Tongue (tissue), 2 donors: ENCODE data around the gene TMEM125. TPM values are rescaled to one million over a fixed set of nuclear protein-coding genes. Genes with fewer than 3 reads are reported as not detected.

Experiments
- DNase-seq: peaks from one replicate; pipeline ENCODE4 v3.0.0-alpha.2; 2015
- total RNA-seq: library from RNA; depleted of rRNA; stranded (reverse); fragments of >200 nt; gene quantifications from one replicate; pipeline ENCODE4 v1.2.3, GENCODE V29; 2014

TMEM125 gene
- total RNA-seq, 1 donor from 2014 or later: 0.92 TPM

DNA sequence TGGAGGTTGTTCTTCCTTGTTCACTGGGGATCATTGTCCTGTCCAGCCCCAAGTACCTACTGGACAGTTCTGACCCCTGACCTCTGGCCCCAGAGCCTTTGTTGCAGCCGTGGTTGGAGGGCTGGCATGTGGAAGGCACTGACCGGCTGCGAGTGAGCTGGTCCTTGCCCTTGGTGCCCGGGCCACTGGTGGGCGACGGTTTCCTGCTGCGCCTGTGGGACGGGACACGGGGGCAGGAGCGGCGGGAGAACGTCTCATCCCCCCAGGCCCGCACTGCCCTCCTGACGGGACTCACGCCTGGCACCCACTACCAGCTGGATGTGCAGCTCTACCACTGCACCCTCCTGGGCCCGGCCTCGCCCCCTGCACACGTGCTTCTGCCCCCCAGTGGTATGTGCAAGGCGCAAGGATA, 42.4 kb downstream of the TMEM125 start:
- no peak for DNase-seq

DNA sequence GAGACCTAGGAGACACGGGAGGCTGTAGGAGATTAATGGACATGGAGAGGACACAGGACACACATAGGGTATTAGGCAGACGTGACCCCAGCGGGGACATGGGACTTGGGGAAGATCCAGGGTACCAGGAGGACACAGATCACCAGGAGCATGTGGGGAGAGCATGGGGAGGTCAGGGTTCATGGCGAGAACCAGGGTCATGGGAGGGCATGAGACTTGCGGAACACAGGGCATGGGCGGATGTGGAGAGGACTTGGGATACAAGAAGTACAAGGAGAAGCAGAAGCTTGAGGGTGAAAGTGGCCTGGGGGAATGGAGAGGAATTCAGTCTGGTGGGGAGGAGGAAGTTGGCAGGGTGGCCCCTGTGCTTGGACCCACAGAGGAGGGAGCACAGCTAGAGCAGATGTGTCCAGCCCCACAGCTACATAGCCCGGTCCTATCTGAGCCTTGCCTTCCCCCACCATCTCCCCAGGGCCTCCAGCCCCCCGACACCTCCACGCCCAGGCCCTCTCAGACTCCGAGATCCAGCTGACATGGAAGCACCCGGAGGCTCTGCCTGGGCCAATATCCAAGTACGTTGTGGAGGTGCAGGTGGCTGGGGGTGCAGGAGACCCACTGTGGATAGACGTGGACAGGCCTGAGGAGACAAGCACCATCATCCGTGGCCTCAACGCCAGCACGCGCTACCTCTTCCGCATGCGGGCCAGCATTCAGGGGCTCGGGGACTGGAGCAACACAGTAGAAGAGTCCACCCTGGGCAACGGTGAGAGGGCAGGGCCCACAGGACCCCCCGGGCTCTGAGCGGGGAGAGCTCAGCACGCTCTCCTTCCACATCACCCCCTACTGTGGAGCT, 43.1 kb downstream of the TMEM125 start:
- no peak for DNase-seq

DNA sequence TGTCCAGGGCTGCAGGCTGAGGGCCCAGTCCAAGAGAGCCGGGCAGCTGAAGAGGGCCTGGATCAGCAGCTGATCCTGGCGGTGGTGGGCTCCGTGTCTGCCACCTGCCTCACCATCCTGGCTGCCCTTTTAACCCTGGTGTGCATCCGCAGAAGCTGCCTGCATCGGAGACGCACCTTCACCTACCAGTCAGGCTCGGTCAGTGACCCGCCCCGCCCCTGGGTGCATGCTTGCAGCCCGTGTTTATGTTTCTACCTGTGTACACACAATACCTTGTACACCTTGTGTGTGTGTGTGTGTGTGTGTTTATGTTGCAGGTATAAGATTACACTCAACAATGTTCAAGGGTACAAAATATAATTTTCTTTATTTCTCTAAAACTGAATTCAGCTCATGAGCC, 44.0 kb downstream of the TMEM125 start:
- no peak for DNase-seq

- DNase-seq: no peak
Observed at GRCh38 chr1:43314233-43314632, 44.5 kb downstream of the TMEM125 start.

DNA sequence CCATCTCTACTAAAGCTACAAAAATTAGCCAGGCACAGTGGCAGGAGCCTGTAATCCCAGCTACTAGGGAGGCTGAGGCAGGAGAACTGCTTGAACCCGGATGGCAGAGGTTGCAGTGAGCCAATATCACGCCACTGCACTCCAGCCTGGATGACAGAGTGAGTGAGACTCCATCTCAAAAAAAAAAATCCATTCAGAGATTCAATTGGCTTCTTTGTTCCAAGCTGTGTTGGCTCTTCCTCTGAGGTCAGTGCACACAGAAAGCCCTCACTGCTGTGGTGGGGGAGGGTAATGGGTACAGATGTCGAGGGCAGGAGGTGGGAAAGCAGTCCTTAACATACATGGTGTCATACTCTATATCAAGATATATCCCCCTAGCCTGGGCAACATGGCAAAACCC, 45.7 kb downstream of the TMEM125 start:
- DNase-seq: no peak

GRCh38 chr1:43315963-43316737, 46.4 kb downstream of the TMEM125 start:
- no peak for DNase-seq

DNA sequence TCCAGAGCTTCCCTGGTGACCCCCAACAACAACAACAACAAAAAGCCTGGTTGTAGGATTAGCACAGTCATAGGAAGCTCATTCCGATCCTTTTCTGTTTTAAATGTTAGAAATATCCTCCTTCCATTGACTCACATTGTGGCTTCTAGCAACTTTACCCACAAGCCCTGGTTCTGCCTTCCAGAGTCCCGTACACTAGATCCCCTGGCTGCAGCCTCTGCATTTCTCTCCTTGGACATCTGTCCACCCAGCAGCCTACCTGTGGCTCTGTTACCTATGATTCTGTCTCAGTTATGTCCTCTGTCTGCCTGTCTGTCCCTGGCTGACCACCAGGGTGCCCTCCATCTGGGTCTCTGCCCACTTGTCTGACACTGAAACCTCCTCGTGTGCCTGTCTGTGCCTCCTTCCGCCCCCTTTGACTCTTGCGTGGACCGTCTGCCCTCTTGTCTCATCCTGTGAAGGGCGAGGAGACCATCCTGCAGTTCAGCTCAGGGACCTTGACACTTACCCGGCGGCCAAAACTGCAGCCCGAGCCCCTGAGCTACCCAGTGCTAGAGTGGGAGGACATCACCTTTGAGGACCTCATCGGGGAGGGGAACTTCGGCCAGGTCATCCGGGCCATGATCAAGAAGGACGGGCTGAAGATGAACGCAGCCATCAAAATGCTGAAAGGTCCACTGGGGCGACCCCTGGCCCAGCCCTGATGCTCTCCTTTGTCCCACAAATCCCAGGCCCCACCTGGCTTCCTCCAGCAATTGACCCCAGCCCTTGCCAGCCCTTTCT, 47.1 kb downstream of the TMEM125 start:
- no peak for DNase-seq

GRCh38 chr1:43317817-43318471, 48.2 kb downstream of the TMEM125 start:
- DNase-seq: no peak

GRCh38 chr1:43318831-43319230, 49.0 kb downstream of the TMEM125 start:
- no peak for DNase-seq

- no peak for DNase-seq
Observed at GRCh38 chr1:43319288-43319687, 49.5 kb downstream of the TMEM125 start.

DNA sequence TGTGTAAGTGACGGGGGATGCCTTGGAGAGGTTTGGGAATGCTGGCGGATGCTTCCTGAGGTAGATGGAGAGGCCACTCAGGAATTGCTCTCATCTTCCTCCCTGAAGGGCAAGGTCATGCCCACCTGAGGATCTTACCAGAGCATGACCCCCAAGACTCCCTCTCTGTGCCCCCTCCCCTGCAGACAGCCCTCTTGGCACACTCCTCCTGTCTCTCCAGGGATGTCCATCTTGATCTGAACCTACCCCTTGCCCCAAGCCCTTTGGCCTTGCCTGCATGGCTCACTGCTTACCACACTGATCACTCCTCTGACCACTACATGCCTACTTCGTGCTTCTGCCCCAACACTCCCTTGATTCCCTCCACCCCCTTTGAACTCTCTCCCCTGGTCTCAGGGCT, 50.0 kb downstream of the TMEM125 start:
- DNase-seq: no peak

DNA sequence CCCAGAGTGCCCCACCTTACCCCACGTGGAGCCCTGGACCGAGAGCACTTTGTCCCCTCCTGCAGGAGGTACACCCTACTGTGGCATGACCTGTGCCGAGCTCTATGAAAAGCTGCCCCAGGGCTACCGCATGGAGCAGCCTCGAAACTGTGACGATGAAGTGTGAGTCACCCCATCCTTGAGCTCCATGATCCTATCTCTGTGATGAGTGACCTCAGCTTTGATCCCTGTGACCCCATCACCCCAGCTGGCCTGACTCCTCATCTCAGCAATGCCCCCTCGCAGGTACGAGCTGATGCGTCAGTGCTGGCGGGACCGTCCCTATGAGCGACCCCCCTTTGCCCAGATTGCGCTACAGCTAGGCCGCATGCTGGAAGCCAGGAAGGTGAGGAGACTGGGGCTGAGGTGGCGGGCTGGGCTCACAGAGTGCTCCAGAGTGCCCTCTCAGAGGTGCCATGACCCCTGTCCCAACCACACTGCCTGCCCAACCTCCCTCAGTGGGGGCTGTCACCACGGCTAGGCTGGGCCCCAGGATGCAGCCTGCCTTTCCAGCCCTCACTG, 51.6 kb downstream of the TMEM125 start:
- DNase-seq: no peak

DNA sequence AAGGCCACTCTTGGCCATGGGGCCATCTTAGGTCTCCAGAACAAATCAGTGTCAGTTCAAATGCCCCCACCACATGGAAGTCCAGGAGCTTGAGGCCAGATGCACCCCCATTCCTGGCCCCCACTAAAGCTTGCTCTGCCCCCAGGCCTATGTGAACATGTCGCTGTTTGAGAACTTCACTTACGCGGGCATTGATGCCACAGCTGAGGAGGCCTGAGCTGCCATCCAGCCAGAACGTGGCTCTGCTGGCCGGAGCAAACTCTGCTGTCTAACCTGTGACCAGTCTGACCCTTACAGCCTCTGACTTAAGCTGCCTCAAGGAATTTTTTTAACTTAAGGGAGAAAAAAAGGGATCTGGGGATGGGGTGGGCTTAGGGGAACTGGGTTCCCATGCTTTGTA, 52.7 kb downstream of the TMEM125 start:
- no peak for DNase-seq

Other genes starting within 250 kb of the TMEM125 start
- gene EBNA1BP2, start 97.7 kb upstream of the TMEM125 start, total RNA-seq: 28.9 TPM
- gene CFAP57, start 97.7 kb upstream of the TMEM125 start, total RNA-seq: 0.51 TPM
- 1.0 TPM for gene C1orf210, start 15.6 kb downstream of the TMEM125 start, total RNA-seq
- gene TIE1, start 31.0 kb downstream of the TMEM125 start, total RNA-seq: 62.3 TPM
- not detected for gene MPL, start 67.8 kb downstream of the TMEM125 start, total RNA-seq
- 14.1 TPM for gene CDC20, start 89.0 kb downstream of the TMEM125 start, total RNA-seq
- 9.6 TPM for gene ELOVL1, start 98.0 kb downstream of the TMEM125 start, total RNA-seq
- gene MED8, start 119.8 kb downstream of the TMEM125 start, total RNA-seq: 26.0 TPM
- 25.5 TPM for gene SZT2, start 119.9 kb downstream of the TMEM125 start, total RNA-seq
- gene HYI, start 183.9 kb downstream of the TMEM125 start, total RNA-seq: 17.5 TPM